HUES64 (cell line): Measurements from ENCODE around the gene AMBP.

Experiments used
- H3K27ac ChIP-seq: 2 replicates; pipeline ENCODE4 v1.7.0; 2013; ENCODE audit warnings: low read depth, low read length, inconsistent platforms
- H3K27me3 ChIP-seq: 2 replicates; pipeline ENCODE4 v1.6.1; 2013; ENCODE audit warnings: mild to moderate bottlenecking, low read length; ENCODE audit not compliant: insufficient read depth
- H3K36me3 ChIP-seq: 2 replicates; pipeline ENCODE4 v1.6.1; 2013; ENCODE audit warnings: mild to moderate bottlenecking, low read length; ENCODE audit not compliant: insufficient read depth
- H3K4me1 ChIP-seq: 2 replicates; pipeline ENCODE4 v1.6.1; 2013; ENCODE audit warnings: mild to moderate bottlenecking, low read length, moderate library complexity; ENCODE audit not compliant: insufficient read depth
- H3K4me3 ChIP-seq: 2 replicates; pipeline ENCODE4 v1.5.1; 2013; ENCODE audit warnings: mild to moderate bottlenecking, low read length, moderate library complexity
- H3K9ac ChIP-seq: 2 replicates; pipeline ENCODE4 v1.6.1; 2013; ENCODE audit warnings: mild to moderate bottlenecking, low read depth, low read length
- H3K9me3 ChIP-seq: 2 replicates; pipeline ENCODE4 v1.6.1; 2013; ENCODE audit warnings: low read depth, low read length; ENCODE audit not compliant: insufficient read depth
- WGBS: fragments of 150-250, 120-280 bp; methylation state at CpG from one replicate; pipeline ENCODE4 v1.1.7; 2013; ENCODE audit warnings: missing lambda C conversion rate; 5-methylcytosine and 5-hydroxymethylcytosine counted together

AMBP gene

GRCh38 chr9:114011313-114011712, 66.8 kb downstream of the AMBP start:
- Histone ChIP-seq H3K9me3 (no peaks in the 10 kb centered on the region), H3K4me3 (no peak overlapping the region), H3K9ac (no peak overlapping the region; the same call in 1 of the 2 replicates), H3K27me3 (no peaks in the 10 kb centered on the region), H3K4me1 (peaks cover 6% of the 10 kb centered on the region; the same call in 1 of the 2 replicates), H3K36me3 (peaks cover 35% of the 10 kb centered on the region), H3K27ac (no peak overlapping the region)
- WGBS, result 84% methylated on average over 9 of the region's 9 CpGs
